KBM-7 (cell line): ENCODE measurements around the gene SEPHS2.

Experiments
- DNase-seq: peaks from one replicate; pipeline ENCODE4 v3.0.0-alpha.2; 2015
- in situ Hi-C: fragments of 300-500 bp; cut with MboI; formaldehyde crosslinking; loops from 2 replicates; pipeline ENCODE4 v1.14.3; 2020; ENCODE audit warnings: low sequenced_read_pairs, low pct_unique_long_range_greater_than_20kb, mixed read lengths

Gene SEPHS2

GRCh38 chr16:30439720-30440348 is 5.8 kb downstream of the SEPHS2 start:
- no peak for DNase-seq
- in situ Hi-C loops, result no loop called here

GRCh38 chr16:30438835-30439234 is 6.8 kb downstream of the SEPHS2 start:
- DNase-seq, result no peak
- in situ Hi-C loops, result no loop called here

- in situ Hi-C loops, result no loop called here
- no peak for DNase-seq
These were observed 8.1 kb downstream of the SEPHS2 start for GRCh38 chr16:30437511-30438046.

- in situ Hi-C loops, result no loop called here
- no peak for DNase-seq
These were observed 10.8 kb downstream of the SEPHS2 start for GRCh38 chr16:30434852-30435251.

- no peak for DNase-seq
These were observed 15.2 kb downstream of the SEPHS2 start for GRCh38 chr16:30430428-30430970.

GRCh38 chr16:30429678-30430427 is 15.8 kb downstream of the SEPHS2 start, which contains the start of gene DCTPP1:
Gene DCTPP1 (minus strand): TSS chr16:30430030. CDS start chr16:30429980, 50 bp downstream.
- in situ Hi-C loops, result no loop called here
- peak; percentile 100 for DNase-seq

More at GRCh38 chr16:30430428-30430970, 15.2 kb downstream of the SEPHS2 start:
- in situ Hi-C loops, result no loop called here

GRCh38 chr16:30429418-30429677 is 16.3 kb downstream of the SEPHS2 start:
- peak; percentile 23 for DNase-seq
- in situ Hi-C loops, result no loop called here

- in situ Hi-C loops, result no loop called here
- no peak for DNase-seq
These were observed 17.6 kb downstream of the SEPHS2 start for GRCh38 chr16:30428055-30428454.

- in situ Hi-C loops, result no loop called here
- DNase-seq, result no peak
These were observed 24.7 kb downstream of the SEPHS2 start for GRCh38 chr16:30421010-30421409.

- DNase-seq, result no peak
These were observed 27.1 kb downstream of the SEPHS2 start for GRCh38 chr16:30418350-30419181.

GRCh38 chr16:30417529-30418349 is 27.9 kb downstream of the SEPHS2 start:
- in situ Hi-C loops, result no loop called here
- DNase-seq, result peak; percentile 92

More at GRCh38 chr16:30418350-30419181, 27.1 kb downstream of the SEPHS2 start:
- in situ Hi-C loops, result no loop called here

- in situ Hi-C loops, result no loop called here
- no peak for DNase-seq
These were observed 28.8 kb downstream of the SEPHS2 start for GRCh38 chr16:30416624-30417528.

GRCh38 chr16:30416047-30416603 is 29.5 kb downstream of the SEPHS2 start:
- in situ Hi-C loops, result no loop called here
- DNase-seq, result no peak

GRCh38 chr16:30414159-30414558 is 31.5 kb downstream of the SEPHS2 start:
- in situ Hi-C loops, result no loop called here

GRCh38 chr16:30413112-30413806 is 32.4 kb downstream of the SEPHS2 start:
- no peak for DNase-seq
- in situ Hi-C loops, result no loop called here

More at GRCh38 chr16:30414159-30414558, 31.5 kb downstream of the SEPHS2 start:
- no peak for DNase-seq

- in situ Hi-C loops, result loop anchor here (10.0 kb wide), 1 partner anchor 55 kb away; the partner anchor contains the start of gene CD2BP2
- peak; percentile 93 for DNase-seq
These were observed 36.3 kb downstream of the SEPHS2 start for GRCh38 chr16:30409125-30410060.
